Endothelial cell (in vitro differentiated cells): Measurements from ENCODE around the gene MAP1B. TPM values are rescaled to one million over a fixed set of nuclear protein-coding genes. Genes with fewer than 3 reads are reported as not detected.
A peak's percentile ranks its signal among the peaks of the same experiment; 100 is the strongest.

Source experiments
- DNase-seq: peaks from one replicate; pipeline ENCODE4 v3.0.0; 2021; ENCODE audit warnings: low spot score
- H3K27ac Mint-ChIP-seq: one replicate; pipeline ENCODE4 v1.8.0; 2021; ENCODE audit warnings: mixed read lengths, inconsistent platforms; ENCODE audit not compliant: unreplicated experiment
- H3K27me3 Mint-ChIP-seq: one replicate; pipeline ENCODE4 v1.8.0; 2021; ENCODE audit warnings: mild to moderate bottlenecking, moderate library complexity, mixed read lengths, inconsistent platforms; ENCODE audit not compliant: unreplicated experiment
- H3K36me3 Mint-ChIP-seq: one replicate; pipeline ENCODE4 v1.8.0; 2021; ENCODE audit warnings: mild to moderate bottlenecking, low read depth, mixed read lengths, inconsistent platforms; ENCODE audit not compliant: unreplicated experiment
- H3K4me1 Mint-ChIP-seq: one replicate; pipeline ENCODE4 v1.8.0; 2021; ENCODE audit warnings: mild to moderate bottlenecking, mixed read lengths, inconsistent platforms; ENCODE audit not compliant: unreplicated experiment
- H3K4me3 Mint-ChIP-seq: one replicate; pipeline ENCODE4 v1.8.0; 2021; ENCODE audit warnings: mild to moderate bottlenecking, mixed read lengths, inconsistent platforms; ENCODE audit not compliant: unreplicated experiment
- H3K9me3 Mint-ChIP-seq: one replicate; pipeline ENCODE4 v1.8.0; 2021; ENCODE audit warnings: mixed read lengths, inconsistent platforms; ENCODE audit not compliant: unreplicated experiment
- total RNA-seq: library from RNA; stranded (reverse); fragmentation: NEBNext Ultra II Directional; extraction: Animal tissue kit (Norgen Biotek cat#: 25700); gene quantifications from one replicate; pipeline ENCODE4 v1.2.1, GENCODE V29; 2021; ENCODE audit not compliant: unreplicated experiment
- TF ChIP-seq, protein P1 (sequence below): fragments of 200-600 bp; sonication (generic); IDR thresholded peaks from one replicate; pipeline ENCODE4 v1.5.0; 2021; ENCODE audit warnings: antibody characterized with exemption; ENCODE audit not compliant: unreplicated experiment

Gene MAP1B
- total RNA-seq, 1 donor from 2014 or later: 251 TPM

DNA sequence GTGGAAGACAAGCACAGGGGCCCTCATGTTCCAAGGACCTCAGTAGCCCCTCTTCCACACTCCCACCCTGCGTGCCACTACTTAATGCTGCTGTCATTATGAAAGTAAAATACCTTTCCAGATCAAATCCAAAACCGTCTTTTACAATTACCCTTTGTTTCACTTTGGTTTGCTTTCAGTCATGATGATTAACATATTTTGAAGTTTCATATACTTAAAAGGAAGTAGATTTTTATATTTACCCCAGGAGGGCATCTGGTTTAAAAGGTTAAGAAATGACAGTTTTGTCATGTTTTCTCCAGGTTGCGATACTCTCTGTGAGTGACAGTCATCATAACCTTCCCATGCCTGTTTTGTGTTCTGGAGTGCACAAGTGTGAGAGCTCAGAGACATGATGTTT is 13.5 kb upstream of the MAP1B start:
- Mint-ChIP-seq H3K27me3 (no peaks in the 10 kb centered on the region), H3K9me3 (no peaks in the 10 kb centered on the region), H3K27ac (no peak overlapping the region), H3K36me3 (no peaks in the 10 kb centered on the region), H3K4me1 (peaks cover 6% of the 10 kb centered on the region), H3K4me3 (no peak overlapping the region)
- TF ChIP-seq, protein P1, sequence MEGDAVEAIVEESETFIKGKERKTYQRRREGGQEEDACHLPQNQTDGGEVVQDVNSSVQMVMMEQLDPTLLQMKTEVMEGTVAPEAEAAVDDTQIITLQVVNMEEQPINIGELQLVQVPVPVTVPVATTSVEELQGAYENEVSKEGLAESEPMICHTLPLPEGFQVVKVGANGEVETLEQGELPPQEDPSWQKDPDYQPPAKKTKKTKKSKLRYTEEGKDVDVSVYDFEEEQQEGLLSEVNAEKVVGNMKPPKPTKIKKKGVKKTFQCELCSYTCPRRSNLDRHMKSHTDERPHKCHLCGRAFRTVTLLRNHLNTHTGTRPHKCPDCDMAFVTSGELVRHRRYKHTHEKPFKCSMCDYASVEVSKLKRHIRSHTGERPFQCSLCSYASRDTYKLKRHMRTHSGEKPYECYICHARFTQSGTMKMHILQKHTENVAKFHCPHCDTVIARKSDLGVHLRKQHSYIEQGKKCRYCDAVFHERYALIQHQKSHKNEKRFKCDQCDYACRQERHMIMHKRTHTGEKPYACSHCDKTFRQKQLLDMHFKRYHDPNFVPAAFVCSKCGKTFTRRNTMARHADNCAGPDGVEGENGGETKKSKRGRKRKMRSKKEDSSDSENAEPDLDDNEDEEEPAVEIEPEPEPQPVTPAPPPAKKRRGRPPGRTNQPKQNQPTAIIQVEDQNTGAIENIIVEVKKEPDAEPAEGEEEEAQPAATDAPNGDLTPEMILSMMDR: no peak
- no peak for DNase-seq

DNA sequence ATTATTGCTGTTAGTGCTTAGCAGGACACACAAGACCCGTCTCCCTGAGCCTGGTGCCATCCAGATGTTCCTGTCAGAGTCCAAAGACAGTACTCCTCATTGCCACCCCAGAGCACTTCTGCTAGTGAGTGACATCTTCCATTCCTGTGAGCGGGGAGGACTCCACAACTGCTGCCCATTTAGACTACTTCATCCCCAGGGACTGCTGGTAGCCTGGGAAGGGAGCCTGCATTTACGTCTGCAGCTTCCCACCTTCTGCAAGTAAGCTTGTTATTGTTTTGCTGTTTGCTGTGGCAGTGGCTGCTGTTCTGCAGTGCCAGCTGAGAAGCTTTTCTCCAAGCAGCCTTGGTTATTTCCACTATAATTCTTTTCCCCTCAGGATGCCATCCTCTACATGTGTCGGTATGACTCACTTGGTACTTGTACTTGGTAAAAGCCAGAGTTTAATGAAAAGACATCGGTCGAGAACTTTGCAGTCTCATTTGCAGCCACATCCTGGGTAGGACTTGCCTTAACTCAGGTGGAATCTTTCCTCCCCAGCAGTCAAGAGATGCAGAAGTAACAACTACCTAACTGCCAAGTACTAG is 10.6 kb upstream of the MAP1B start:
- TF ChIP-seq, protein P1: no peak
- Mint-ChIP-seq H3K27ac (no peak overlapping the region), H3K27me3 (no peaks in the 10 kb centered on the region), H3K4me3 (no peak overlapping the region), H3K4me1 (peaks cover 6% of the 10 kb centered on the region), H3K36me3 (no peaks in the 10 kb centered on the region), H3K9me3 (no peaks in the 10 kb centered on the region)
- no peak for DNase-seq

DNA sequence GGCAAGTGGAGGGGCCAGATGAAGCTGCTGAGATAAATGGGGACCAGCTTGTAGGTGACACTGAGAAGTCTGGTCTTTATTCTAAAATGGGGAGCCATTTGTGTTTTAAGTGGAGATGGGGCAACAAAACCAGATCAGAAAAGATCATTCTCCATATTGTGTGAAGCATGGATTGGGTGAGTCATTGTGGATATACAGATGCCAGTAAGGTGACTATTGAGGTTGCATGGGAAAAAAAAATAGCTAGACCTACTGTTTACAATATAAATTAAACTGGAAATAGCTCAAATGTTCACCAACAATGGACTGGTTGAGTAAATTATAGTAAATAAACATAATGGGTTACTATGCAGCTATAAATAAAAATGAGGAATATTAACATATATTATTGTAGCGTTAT is 5.4 kb upstream of the MAP1B start:
- no peak overlapping the region for H3K4me3 Mint-ChIP-seq
- DNase-seq: no peak
- peaks cover 3% of the 10 kb centered on the region for H3K27me3 Mint-ChIP-seq
- H3K27ac Mint-ChIP-seq: no peak overlapping the region
- peaks cover 3% of the 10 kb centered on the region for H3K36me3 Mint-ChIP-seq
- TF ChIP-seq, protein P1: no peak
- H3K9me3 Mint-ChIP-seq: no peaks in the 10 kb centered on the region
- peaks cover 6% of the 10 kb centered on the region for H3K4me1 Mint-ChIP-seq

DNA sequence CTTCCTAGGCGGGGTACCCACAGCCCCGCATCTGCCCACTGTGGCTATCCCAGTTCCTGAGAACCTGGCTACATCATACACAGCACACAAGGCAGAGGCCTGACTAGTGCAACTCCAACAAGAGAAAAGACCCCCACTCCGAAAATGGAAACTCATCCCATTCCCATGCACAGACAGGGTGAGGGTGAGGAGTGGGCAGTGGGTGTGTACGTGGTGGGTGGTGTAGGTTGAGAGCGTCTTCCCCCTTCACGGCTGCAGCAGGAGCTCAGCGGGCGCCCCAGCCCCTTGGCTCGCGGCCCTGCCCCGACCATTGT is 501 bp upstream of the MAP1B start:
- peak overlapping the region; percentile 93 for H3K4me3 Mint-ChIP-seq
- H3K4me1 Mint-ChIP-seq: peaks cover 32% of the 10 kb centered on the region
- no peak for DNase-seq
- no peaks in the 10 kb centered on the region for H3K9me3 Mint-ChIP-seq
- peak overlapping the region; percentile 91 for H3K27ac Mint-ChIP-seq
- H3K36me3 Mint-ChIP-seq: peaks cover 3% of the 10 kb centered on the region
- peaks cover 10% of the 10 kb centered on the region for H3K27me3 Mint-ChIP-seq
- TF ChIP-seq, protein P1: no peak

DNA sequence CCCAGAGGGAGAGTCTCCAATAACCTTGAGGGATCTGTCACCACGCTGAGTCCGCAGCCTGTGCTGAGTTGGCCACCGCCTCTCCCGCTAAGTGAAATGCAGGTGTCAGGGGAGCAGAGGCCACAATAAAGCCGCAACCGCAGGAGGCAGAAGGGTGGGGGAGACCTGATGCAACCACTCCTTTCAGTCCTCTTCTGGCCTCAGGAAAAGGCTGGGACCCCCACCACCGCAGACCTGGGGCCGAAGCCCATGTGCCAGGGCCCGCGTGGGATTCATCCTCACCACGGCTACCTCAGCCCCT is 576 bp downstream of the MAP1B start:
- TF ChIP-seq, protein P1: no peak
- H3K36me3 Mint-ChIP-seq: peaks cover 3% of the 10 kb centered on the region
- peak; percentile 13 for DNase-seq
- H3K27ac Mint-ChIP-seq: peak overlapping the region; percentile 3
- peaks cover 10% of the 10 kb centered on the region for H3K27me3 Mint-ChIP-seq
- no peaks in the 10 kb centered on the region for H3K9me3 Mint-ChIP-seq
- H3K4me1 Mint-ChIP-seq: peaks cover 37% of the 10 kb centered on the region
- peak overlapping the region; percentile 93 for H3K4me3 Mint-ChIP-seq
